ENCODE data around the gene BICRAL. TPM values are rescaled to one million over a fixed set of nuclear protein-coding genes. Genes with fewer than 3 reads are reported as not detected.

Gene BICRAL
- total RNA-seq, 1 donor from 2014 or later = 9.2 TPM

DNA sequence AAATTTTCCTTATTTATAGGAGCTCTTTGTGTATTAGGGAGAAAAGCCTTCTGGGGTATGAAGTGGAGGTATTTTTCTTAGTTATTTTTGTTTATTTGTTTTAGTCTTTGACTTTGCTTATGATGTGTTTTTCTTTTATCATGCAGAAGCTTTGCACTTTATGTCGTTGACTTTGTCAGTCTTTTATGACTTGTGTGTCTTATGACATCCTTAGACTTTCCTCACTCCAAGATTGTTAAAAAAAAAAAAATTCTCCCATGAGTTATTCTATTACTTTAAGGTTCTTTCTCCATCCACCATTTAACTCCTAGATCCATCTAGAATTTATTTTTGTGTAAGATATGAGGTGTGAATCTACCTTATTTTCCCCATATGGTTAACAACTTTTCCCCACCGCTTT is 36.6 kb downstream of the BICRAL start:
- Mint-ChIP-seq H3K9me3 (ENCODE audit: unreplicated experiment) (no peaks in the 10 kb centered on the region), H3K4me3 (ENCODE audit: unreplicated experiment) (no peak overlapping the region), H3K27me3 (ENCODE audit: unreplicated experiment) (no peaks in the 10 kb centered on the region), H3K36me3 (ENCODE audit: low read depth, unreplicated experiment) (no peaks in the 10 kb centered on the region), H3K4me1 (ENCODE audit: unreplicated experiment) (peaks cover 7% of the 10 kb centered on the region), H3K27ac (ENCODE audit: unreplicated experiment) (no peak overlapping the region)
- DNase-seq (ENCODE audit: low spot score) = no peak
- TF ChIP-seq, protein P1, sequence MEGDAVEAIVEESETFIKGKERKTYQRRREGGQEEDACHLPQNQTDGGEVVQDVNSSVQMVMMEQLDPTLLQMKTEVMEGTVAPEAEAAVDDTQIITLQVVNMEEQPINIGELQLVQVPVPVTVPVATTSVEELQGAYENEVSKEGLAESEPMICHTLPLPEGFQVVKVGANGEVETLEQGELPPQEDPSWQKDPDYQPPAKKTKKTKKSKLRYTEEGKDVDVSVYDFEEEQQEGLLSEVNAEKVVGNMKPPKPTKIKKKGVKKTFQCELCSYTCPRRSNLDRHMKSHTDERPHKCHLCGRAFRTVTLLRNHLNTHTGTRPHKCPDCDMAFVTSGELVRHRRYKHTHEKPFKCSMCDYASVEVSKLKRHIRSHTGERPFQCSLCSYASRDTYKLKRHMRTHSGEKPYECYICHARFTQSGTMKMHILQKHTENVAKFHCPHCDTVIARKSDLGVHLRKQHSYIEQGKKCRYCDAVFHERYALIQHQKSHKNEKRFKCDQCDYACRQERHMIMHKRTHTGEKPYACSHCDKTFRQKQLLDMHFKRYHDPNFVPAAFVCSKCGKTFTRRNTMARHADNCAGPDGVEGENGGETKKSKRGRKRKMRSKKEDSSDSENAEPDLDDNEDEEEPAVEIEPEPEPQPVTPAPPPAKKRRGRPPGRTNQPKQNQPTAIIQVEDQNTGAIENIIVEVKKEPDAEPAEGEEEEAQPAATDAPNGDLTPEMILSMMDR (IDR thresholded peaks at IDR 0.05; ENCODE audit: unreplicated experiment) = no peak

DNA sequence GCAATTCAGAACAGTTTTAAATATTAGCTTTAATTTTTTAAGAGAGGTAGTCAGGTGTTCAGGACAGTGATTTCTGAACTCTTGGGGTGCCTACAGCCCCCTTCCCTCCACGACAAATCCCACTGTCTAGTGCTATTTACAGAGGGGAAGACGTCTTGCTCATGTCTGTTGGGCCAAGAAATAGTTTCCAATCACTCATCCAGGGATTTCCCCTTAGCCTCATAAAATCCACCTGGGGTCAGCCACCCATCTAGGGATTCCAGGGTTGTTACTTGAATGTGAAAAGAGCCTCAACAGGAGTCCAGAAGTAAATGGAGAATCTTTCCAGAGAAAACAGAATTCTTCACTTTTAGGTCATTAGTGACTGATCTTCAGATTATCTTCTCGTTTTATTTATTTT is 37.0 kb downstream of the BICRAL start:
- Mint-ChIP-seq H3K36me3 (ENCODE audit: low read depth, unreplicated experiment) (no peaks in the 10 kb centered on the region), H3K4me1 (ENCODE audit: unreplicated experiment) (peaks cover 7% of the 10 kb centered on the region), H3K27ac (ENCODE audit: unreplicated experiment) (no peak overlapping the region), H3K4me3 (ENCODE audit: unreplicated experiment) (no peak overlapping the region), H3K27me3 (ENCODE audit: unreplicated experiment) (no peaks in the 10 kb centered on the region), H3K9me3 (ENCODE audit: unreplicated experiment) (no peaks in the 10 kb centered on the region)
- no peak for DNase-seq (ENCODE audit: low spot score)
- TF ChIP-seq, protein P1 (IDR thresholded peaks at IDR 0.05; ENCODE audit: unreplicated experiment) = no peak

DNA sequence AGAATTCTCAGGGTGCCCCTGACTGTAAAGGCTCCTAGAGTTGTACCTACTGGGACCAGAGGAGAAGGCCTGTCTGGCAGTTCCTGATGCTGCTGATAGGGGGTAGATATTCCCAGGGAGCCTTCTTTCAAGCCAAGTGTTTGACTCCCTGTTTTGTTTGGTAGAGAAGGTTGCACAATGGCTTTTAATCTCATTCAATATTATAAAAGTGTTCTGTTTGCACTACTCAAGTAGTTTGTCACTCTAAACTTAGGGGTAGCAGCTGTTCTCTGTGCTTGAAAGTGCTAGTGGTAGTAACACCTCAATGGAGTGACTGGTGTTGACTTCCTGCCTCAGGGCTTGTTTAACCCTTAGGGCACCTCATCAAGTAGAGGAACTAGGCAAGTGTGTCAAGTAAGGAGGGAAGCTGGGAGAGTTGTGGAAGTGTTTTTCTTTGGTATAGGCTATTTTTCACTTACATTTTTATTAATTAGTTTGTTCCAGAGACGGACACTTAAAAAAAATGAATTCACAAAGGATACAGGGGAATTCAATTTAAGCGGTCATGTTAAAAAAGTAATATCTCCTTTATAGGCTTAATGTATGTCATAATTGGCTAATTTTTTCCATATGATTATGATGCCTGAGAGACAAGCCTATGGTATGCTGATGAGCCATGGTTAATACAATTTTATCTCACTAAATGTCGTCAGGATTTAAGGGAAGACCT is 38.1 kb downstream of the BICRAL start:
- Mint-ChIP-seq H3K27me3 (ENCODE audit: unreplicated experiment) (no peaks in the 10 kb centered on the region), H3K27ac (ENCODE audit: unreplicated experiment) (no peak overlapping the region), H3K4me3 (ENCODE audit: unreplicated experiment) (no peak overlapping the region), H3K36me3 (ENCODE audit: low read depth, unreplicated experiment) (no peaks in the 10 kb centered on the region), H3K9me3 (ENCODE audit: unreplicated experiment) (no peaks in the 10 kb centered on the region), H3K4me1 (ENCODE audit: unreplicated experiment) (peaks cover 7% of the 10 kb centered on the region)
- no peak for DNase-seq (ENCODE audit: low spot score)
- TF ChIP-seq, protein P1 (IDR thresholded peaks at IDR 0.05; ENCODE audit: unreplicated experiment) = no peak

DNA sequence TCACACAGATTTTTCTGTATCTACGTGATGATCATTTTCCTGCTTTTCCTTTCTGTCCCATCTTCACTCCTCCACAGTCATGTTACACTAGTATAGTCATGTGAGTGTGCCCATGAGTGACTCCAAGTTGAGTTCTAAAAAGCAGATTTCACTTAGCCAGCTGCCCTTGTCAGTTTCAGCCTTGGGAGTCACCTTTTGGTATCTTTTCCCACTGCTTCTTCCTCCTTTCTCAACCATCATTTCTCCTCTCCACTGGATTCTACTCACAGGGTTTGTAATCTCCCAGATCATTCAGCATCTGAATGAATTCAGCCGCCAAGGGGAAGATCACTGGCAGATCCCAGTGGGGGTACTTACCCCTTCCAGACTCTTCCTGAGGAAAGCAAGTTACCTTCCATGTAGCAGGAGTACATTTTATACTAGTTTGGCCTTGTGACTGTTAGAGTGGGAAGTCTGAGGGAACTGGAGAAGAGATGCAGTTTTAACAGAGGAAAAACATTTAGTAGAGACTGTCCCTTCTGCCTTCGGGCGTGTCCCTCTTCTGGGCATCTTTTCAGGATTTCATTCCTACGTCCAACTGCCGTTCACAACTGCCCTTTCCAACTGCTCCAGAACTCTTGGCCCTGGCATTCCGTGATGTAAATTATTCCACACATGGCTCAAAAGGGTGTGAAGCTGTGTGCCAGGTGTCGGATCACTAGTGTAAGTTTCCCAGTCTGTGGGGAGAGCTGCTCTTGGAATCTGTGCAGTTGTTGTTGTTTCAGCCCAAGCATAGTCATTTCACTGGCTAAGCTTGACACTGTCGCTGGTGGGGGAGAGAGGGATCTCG is 38.9 kb downstream of the BICRAL start:
- DNase-seq (ENCODE audit: low spot score) = no peak
- H3K36me3 Mint-ChIP-seq (ENCODE audit: low read depth, unreplicated experiment) = no peaks in the 10 kb centered on the region
- no peaks in the 10 kb centered on the region for H3K9me3 Mint-ChIP-seq (ENCODE audit: unreplicated experiment)
- peaks cover 7% of the 10 kb centered on the region for H3K4me1 Mint-ChIP-seq (ENCODE audit: unreplicated experiment)
- no peak overlapping the region for H3K27ac Mint-ChIP-seq (ENCODE audit: unreplicated experiment)
- H3K4me3 Mint-ChIP-seq (ENCODE audit: unreplicated experiment) = no peak overlapping the region
- TF ChIP-seq, protein P1 (IDR thresholded peaks at IDR 0.05; ENCODE audit: unreplicated experiment) = no peak
- H3K27me3 Mint-ChIP-seq (ENCODE audit: unreplicated experiment) = no peaks in the 10 kb centered on the region

DNA sequence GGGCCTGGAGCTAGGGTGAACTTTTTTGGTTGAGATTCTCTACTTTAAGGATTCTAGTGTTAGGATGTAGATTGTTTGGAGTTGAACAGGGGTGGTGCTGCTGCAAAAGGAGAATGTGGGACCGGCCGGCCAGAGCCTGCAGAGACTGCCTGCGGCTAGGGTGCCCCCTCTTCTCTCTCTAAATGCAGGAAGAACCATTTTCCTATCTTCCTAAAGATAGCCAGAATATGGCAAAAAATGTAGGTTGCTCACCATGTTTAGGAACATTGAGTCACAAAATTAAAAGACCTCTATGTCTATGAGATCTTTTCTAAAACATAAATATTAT is 39.5 kb downstream of the BICRAL start:
- TF ChIP-seq, protein P1 (IDR thresholded peaks at IDR 0.05; ENCODE audit: unreplicated experiment) = no peak
- Mint-ChIP-seq H3K36me3 (ENCODE audit: low read depth, unreplicated experiment) (no peaks in the 10 kb centered on the region), H3K27ac (ENCODE audit: unreplicated experiment) (no peak overlapping the region), H3K4me3 (ENCODE audit: unreplicated experiment) (no peak overlapping the region), H3K27me3 (ENCODE audit: unreplicated experiment) (no peaks in the 10 kb centered on the region), H3K4me1 (ENCODE audit: unreplicated experiment) (peaks cover 7% of the 10 kb centered on the region), H3K9me3 (ENCODE audit: unreplicated experiment) (no peaks in the 10 kb centered on the region)
- no peak for DNase-seq (ENCODE audit: low spot score)

Measured in endothelial cell (in vitro differentiated cells).